Activated T-helper 1 cell treated with anti-CD3 and anti-CD28 coated beads, Interleukin-2, amount 50 U/mL, for 16 hours (primary cell): ENCODE measurements around the gene LYPD8.
"Not testable (repeated sequence)": the region's sequence is repeated elsewhere in the genome, so short reads cannot be mapped to it uniquely, and the experiment has no call there.

Experiments used
- DNase-seq, 2 donors: peaks; one replicate each; pipeline ENCODE4 v3.0.0-alpha.2; 2020; ENCODE audit warnings: low read depth in 1 of 2, low spot score in 1 of 2

LYPD8 gene

GRCh38 chr1:248755517-248755916, at the start of gene LYPD8:
Gene LYPD8, minus strand, starts transcription at chr1:248755759. Its CDS starts 4,678 bp downstream, at chr1:248751081.
- no peak for DNase-seq

GRCh38 chr1:248804771-248805681, 49.5 kb upstream of the LYPD8 start:
- DNase-seq, result no peak

- not testable (repeated sequence) for DNase-seq
Observed at GRCh38 chr1:248803501-248803900, 47.9 kb upstream of the LYPD8 start.

GRCh38 chr1:248802454-248802853, 46.9 kb upstream of the LYPD8 start:
- no peak for DNase-seq

GRCh38 chr1:248800459-248800858, 44.9 kb upstream of the LYPD8 start:
- no peak for DNase-seq

- DNase-seq, result no peak
Observed at GRCh38 chr1:248798791-248799190, 43.2 kb upstream of the LYPD8 start.

- DNase-seq, result not testable (repeated sequence)
Observed at GRCh38 chr1:248794663-248795062, 39.1 kb upstream of the LYPD8 start.

- DNase-seq, result no peak
Observed at GRCh38 chr1:248793592-248793991, 38.0 kb upstream of the LYPD8 start.

- DNase-seq, result no peak
Observed at GRCh38 chr1:248792342-248792741, 36.8 kb upstream of the LYPD8 start.

- no peak for DNase-seq
Observed at GRCh38 chr1:248791010-248791409, 35.5 kb upstream of the LYPD8 start.

GRCh38 chr1:248790456-248790855, 34.9 kb upstream of the LYPD8 start:
- no peak for DNase-seq

- not testable (repeated sequence) for DNase-seq
Observed at GRCh38 chr1:248789337-248789736, 33.8 kb upstream of the LYPD8 start.

- no peak for DNase-seq
Observed at GRCh38 chr1:248788327-248788726, 32.8 kb upstream of the LYPD8 start.

GRCh38 chr1:248787430-248787829, 31.9 kb upstream of the LYPD8 start:
- DNase-seq, result no peak

- DNase-seq, result no peak
Observed at GRCh38 chr1:248786156-248786555, 30.6 kb upstream of the LYPD8 start.

GRCh38 chr1:248783367-248783766, 27.8 kb upstream of the LYPD8 start:
- no peak for DNase-seq

- DNase-seq, result no peak
Observed at GRCh38 chr1:248782416-248783141, 27.0 kb upstream of the LYPD8 start.

- no peak for DNase-seq
Observed at GRCh38 chr1:248779350-248779749, 23.8 kb upstream of the LYPD8 start.

GRCh38 chr1:248778906-248779305, 23.3 kb upstream of the LYPD8 start:
- DNase-seq, result no peak

GRCh38 chr1:248776991-248777390, 21.4 kb upstream of the LYPD8 start:
- DNase-seq, result no peak

GRCh38 chr1:248775441-248775840, 19.9 kb upstream of the LYPD8 start:
- no peak for DNase-seq

- DNase-seq, result no peak
Observed at GRCh38 chr1:248759644-248760043, 4.1 kb upstream of the LYPD8 start.
